Chondrocyte (in vitro differentiated cells): ENCODE measurements around the gene HBEGF. TPM values are rescaled to one million over a fixed set of nuclear protein-coding genes. Genes with fewer than 3 reads are reported as not detected.

Experiments
- DNase-seq: peaks from one replicate; pipeline ENCODE4 v3.0.0; 2021; ENCODE audit warnings: mixed read lengths, low spot score
- H3K27ac Mint-ChIP-seq: one replicate; pipeline ENCODE4 v1.8.0; 2021; ENCODE audit warnings: mild to moderate bottlenecking, moderate library complexity, mixed read lengths; ENCODE audit not compliant: unreplicated experiment
- H3K27me3 Mint-ChIP-seq: 2 replicates; pipeline ENCODE4 v1.8.0; 2021; ENCODE audit warnings: low read depth, mixed read lengths
- H3K36me3 Mint-ChIP-seq: 2 replicates; pipeline ENCODE4 v1.8.0; 2021; ENCODE audit warnings: low read depth, mixed read lengths
- H3K4me1 Mint-ChIP-seq: 2 replicates; pipeline ENCODE4 v1.8.0; 2021; ENCODE audit warnings: low read depth, mild to moderate bottlenecking, mixed read lengths
- H3K4me3 Mint-ChIP-seq: one replicate; pipeline ENCODE4 v1.8.0; 2021; ENCODE audit warnings: mild to moderate bottlenecking, moderate library complexity, mixed read lengths; ENCODE audit not compliant: unreplicated experiment
- H3K9me3 Mint-ChIP-seq: 2 replicates; pipeline ENCODE4 v1.8.0; 2021; ENCODE audit warnings: low read depth, mixed read lengths
- CTCF ChIP-seq: fragments of 200-600 bp; sonication (generic); IDR thresholded peaks from 2 replicates; pipeline ENCODE4 v1.5.0; 2021; ENCODE audit warnings: antibody characterized with exemption, mild to moderate bottlenecking, moderate library complexity
- total RNA-seq: library from RNA; stranded (reverse); gene quantifications from 3 replicates; pipeline ENCODE4 v1.2.1, GENCODE V29; 2021

The HBEGF gene
- total RNA-seq, 1 donor from 2014 or later: 8.0 TPM

- TF ChIP-seq CTCF: no peak
- no peak overlapping the region for H3K4me3 Mint-ChIP-seq
- no peaks in the 10 kb centered on the region for H3K36me3 Mint-ChIP-seq
- peaks cover 3% of the 10 kb centered on the region for H3K4me1 Mint-ChIP-seq
- DNase-seq: no peak
- no peaks in the 10 kb centered on the region for H3K27me3 Mint-ChIP-seq
- no peak overlapping the region for H3K27ac Mint-ChIP-seq
- H3K9me3 Mint-ChIP-seq: no peaks in the 10 kb centered on the region
These were observed 62.4 kb downstream of the HBEGF start for GRCh38 chr5:140284013-140284412.

Other genes with a start within 250 kb of the HBEGF start
- 13.3 to 18.1 TPM (median 16.7 TPM) in 3 replicates for gene PURA, start 232.5 kb downstream of the HBEGF start, total RNA-seq
- 5.9 to 7.5 TPM (median 6.9 TPM) in 3 replicates for gene IGIP, start 220.7 kb downstream of the HBEGF start, total RNA-seq
- 11.4 to 24.9 TPM (median 23.3 TPM) in 3 replicates for gene CYSTM1, start 171.4 kb downstream of the HBEGF start, total RNA-seq
- gene PFDN1, start 43.5 kb downstream of the HBEGF start, total RNA-seq: 44.5 to 50.5 TPM (median 49.0 TPM) in 3 replicates
- not detected in 3 replicates for gene SLC4A9, start 13.6 kb upstream of the HBEGF start, total RNA-seq
- 61.4 to 79.8 TPM (median 67.7 TPM) in 3 replicates for gene ANKHD1, start 55.2 kb upstream of the HBEGF start, total RNA-seq
- 5.6 to 6.2 TPM (median 6.0 TPM) in 3 replicates for gene EIF4EBP3, start 201.1 kb upstream of the HBEGF start, total RNA-seq
- 46.5 to 50.4 TPM (median 50.3 TPM) in 3 replicates for gene SRA1, start 210.9 kb upstream of the HBEGF start, total RNA-seq
- gene APBB3, start 218.0 kb upstream of the HBEGF start, total RNA-seq: 39.0 to 47.0 TPM (median 42.3 TPM) in 3 replicates
- 74.3 to 99.4 TPM (median 79.2 TPM) in 3 replicates for gene SLC35A4, start 218.2 kb upstream of the HBEGF start, total RNA-seq